ENCODE measurements around the gene ZFAND3. TPM values are rescaled to one million over a fixed set of nuclear protein-coding genes. Genes with fewer than 3 reads are reported as not detected.
A peak's percentile ranks its signal among the peaks of the same experiment; 100 is the strongest.

Gene ZFAND3
- total and polyA plus RNA-seq, 2 experiments from 2014 or later, result 36.5 to 50.0 TPM

- H3K79me2 ChIP-seq, result no peaks in the 10 kb centered on the region
- no peak for TF ChIP-seq EZH2 (IDR thresholded peaks at IDR 0.05; ENCODE audit: borderline replicate concordance)
- TF ChIP-seq, protein P1, sequence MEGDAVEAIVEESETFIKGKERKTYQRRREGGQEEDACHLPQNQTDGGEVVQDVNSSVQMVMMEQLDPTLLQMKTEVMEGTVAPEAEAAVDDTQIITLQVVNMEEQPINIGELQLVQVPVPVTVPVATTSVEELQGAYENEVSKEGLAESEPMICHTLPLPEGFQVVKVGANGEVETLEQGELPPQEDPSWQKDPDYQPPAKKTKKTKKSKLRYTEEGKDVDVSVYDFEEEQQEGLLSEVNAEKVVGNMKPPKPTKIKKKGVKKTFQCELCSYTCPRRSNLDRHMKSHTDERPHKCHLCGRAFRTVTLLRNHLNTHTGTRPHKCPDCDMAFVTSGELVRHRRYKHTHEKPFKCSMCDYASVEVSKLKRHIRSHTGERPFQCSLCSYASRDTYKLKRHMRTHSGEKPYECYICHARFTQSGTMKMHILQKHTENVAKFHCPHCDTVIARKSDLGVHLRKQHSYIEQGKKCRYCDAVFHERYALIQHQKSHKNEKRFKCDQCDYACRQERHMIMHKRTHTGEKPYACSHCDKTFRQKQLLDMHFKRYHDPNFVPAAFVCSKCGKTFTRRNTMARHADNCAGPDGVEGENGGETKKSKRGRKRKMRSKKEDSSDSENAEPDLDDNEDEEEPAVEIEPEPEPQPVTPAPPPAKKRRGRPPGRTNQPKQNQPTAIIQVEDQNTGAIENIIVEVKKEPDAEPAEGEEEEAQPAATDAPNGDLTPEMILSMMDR (IDR thresholded peaks at IDR 0.05; ENCODE audit: poor library complexity), result no peak
- no peak for TF ChIP-seq EZH2phosphoT487 (IDR thresholded peaks at IDR 0.05; ENCODE audit: low read depth, severe bottlenecking, unreplicated experiment)
- 95% methylated on average over 2 of the region's 2 CpGs for WGBS (ENCODE audit: low lambda C conversion rate, missing lambda C conversion rate)
- no peaks in the 10 kb centered on the region for H3K9me2 ChIP-seq (replicated peaks; ENCODE audit: insufficient read depth)
- no peak overlapping the region for H2AFZ ChIP-seq
- H3K4me2 ChIP-seq, result no peak overlapping the region
- DNase-seq (ENCODE audit: low spot score), result no peak
- H3K27ac ChIP-seq, result no peak overlapping the region
- H3K9me3 ChIP-seq (ENCODE audit: low read depth), result no peaks in the 10 kb centered on the region
- no peak overlapping the region for H3K4me3 ChIP-seq
- peaks cover 7% of the 10 kb centered on the region for H3K27me3 ChIP-seq
- no peaks in the 10 kb centered on the region for H3K36me3 ChIP-seq (replicated peaks; ENCODE audit: insufficient read depth, low read depth)
- H4K20me1 ChIP-seq (ENCODE audit: insufficient read depth, poor library complexity, severe bottlenecking), result no peaks in the 10 kb centered on the region
- H3K4me1 ChIP-seq (ENCODE audit: insufficient read depth), result peaks cover 19% of the 10 kb centered on the region
Measured at GRCh38 chr6:37787216-37787615, 32.3 kb upstream of the ZFAND3 start.

DNA sequence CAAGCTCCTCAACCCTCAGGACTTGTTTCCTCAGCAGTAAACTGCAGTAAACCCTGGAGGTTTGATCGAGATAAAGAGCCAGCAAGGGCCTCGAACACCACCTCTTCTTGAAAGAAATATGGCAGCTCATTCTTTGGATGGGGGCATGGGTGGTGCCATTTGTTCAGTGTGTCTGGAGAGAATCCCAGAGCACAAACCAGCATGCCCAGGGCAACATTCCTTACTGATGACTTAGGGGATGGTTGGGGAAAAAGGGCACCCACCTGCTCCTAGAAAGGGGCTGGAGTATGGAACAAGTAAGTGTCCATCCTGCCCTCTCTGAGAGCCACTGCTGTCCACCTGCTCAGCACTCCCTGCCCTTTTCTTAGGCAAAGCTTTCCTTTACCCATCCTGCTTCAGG, 31.3 kb upstream of the ZFAND3 start:
- H3K36me3 ChIP-seq (replicated peaks; ENCODE audit: insufficient read depth, low read depth), result no peaks in the 10 kb centered on the region

DNA sequence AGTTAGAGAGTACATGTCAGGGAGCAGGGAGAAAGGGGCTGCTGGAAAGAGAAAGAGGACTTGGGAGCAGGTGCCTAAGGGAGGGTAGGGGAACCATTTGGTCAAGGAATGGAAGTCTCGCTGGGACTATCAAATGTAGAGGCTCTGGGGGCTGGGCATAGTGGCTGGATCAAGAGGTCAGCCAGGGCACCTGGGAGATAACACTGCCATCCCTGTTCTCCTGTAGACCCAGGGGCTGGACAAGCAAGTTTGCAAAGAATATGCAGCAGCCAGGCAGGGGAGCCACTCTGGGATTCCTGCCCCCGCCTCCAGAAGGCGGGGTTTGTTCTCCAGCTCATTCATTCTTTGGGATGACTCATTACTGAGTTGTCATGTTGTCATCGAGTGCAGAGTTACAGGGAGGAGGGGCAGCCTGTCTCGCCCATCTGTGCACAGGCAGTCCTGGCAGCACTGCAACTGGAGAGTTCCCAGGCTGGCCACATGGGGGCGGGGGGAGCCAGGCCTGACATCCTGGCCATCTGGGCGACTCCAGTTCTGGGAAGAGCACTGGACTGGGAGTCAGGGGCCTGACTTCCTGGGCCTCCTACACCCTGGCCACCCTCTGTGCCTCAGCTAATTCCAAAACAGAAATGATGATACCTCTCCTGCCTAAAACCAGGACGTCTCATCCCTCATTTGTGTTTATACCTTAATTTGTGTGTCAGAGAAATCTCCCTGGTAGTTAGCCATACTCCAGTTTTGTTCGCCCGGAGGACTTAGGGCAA, 28.2 kb upstream of the ZFAND3 start:
- H3K27ac ChIP-seq, result peak overlapping the region; percentile 29
- TF ChIP-seq, protein P1 (IDR thresholded peaks at IDR 0.05; ENCODE audit: poor library complexity), result peak; percentile 89
- no peak for TF ChIP-seq EZH2phosphoT487 (IDR thresholded peaks at IDR 0.05; ENCODE audit: low read depth, severe bottlenecking, unreplicated experiment)
- no peak overlapping the region for H2AFZ ChIP-seq
- WGBS (ENCODE audit: low lambda C conversion rate, missing lambda C conversion rate), result 31% methylated on average over 10 of the region's 10 CpGs
- H3K27me3 ChIP-seq, result no peaks in the 10 kb centered on the region
- H3K4me1 ChIP-seq (ENCODE audit: insufficient read depth), result peaks cover 6% of the 10 kb centered on the region
- peak overlapping the region; percentile 37 for H3K4me2 ChIP-seq
- no peak overlapping the region for H3K4me3 ChIP-seq
- peak; percentile 94 for DNase-seq (ENCODE audit: low spot score)
- H3K9me2 ChIP-seq (replicated peaks; ENCODE audit: insufficient read depth), result no peaks in the 10 kb centered on the region
- H3K79me2 ChIP-seq, result no peaks in the 10 kb centered on the region
- H3K36me3 ChIP-seq (replicated peaks; ENCODE audit: insufficient read depth, low read depth), result no peaks in the 10 kb centered on the region
- H3K9me3 ChIP-seq (ENCODE audit: low read depth), result no peaks in the 10 kb centered on the region
- no peaks in the 10 kb centered on the region for H4K20me1 ChIP-seq (ENCODE audit: insufficient read depth, poor library complexity, severe bottlenecking)

More for the DNA sequence above, 31.3 kb upstream of the ZFAND3 start:
- no peak for DNase-seq (ENCODE audit: low spot score)
- Histone ChIP-seq H3K4me1 (ENCODE audit: insufficient read depth) (peaks cover 16% of the 10 kb centered on the region), H3K79me2 (no peaks in the 10 kb centered on the region), H3K27me3 (peaks cover 7% of the 10 kb centered on the region), H3K4me3 (no peak overlapping the region), H3K27ac (no peak overlapping the region), H3K9me3 (ENCODE audit: low read depth) (no peaks in the 10 kb centered on the region), H3K9me2 (replicated peaks; ENCODE audit: insufficient read depth) (no peaks in the 10 kb centered on the region), H3K4me2 (no peak overlapping the region), H4K20me1 (ENCODE audit: insufficient read depth, poor library complexity, severe bottlenecking) (no peaks in the 10 kb centered on the region), H2AFZ (no peak overlapping the region)
- TF ChIP-seq EZH2phosphoT487 (IDR thresholded peaks at IDR 0.05; ENCODE audit: low read depth, severe bottlenecking, unreplicated experiment), result no peak
- TF ChIP-seq, protein P1 (IDR thresholded peaks at IDR 0.05; ENCODE audit: poor library complexity), result no peak
- TF ChIP-seq EZH2 (IDR thresholded peaks at IDR 0.05; ENCODE audit: borderline replicate concordance), result no peak
- WGBS (ENCODE audit: low lambda C conversion rate, missing lambda C conversion rate), result 73% methylated on average over 2 of the region's 2 CpGs

All from hepatocyte (in vitro differentiated cells).